DND-41 (cell line): ENCODE data around the gene PRKCE.

Experiments
- ATAC-seq: fragments of 200-7000 bp; cut with Tn5 transposase; 3 replicates; pipeline ENCODE4 v1.9.1; 2021; ENCODE audit warnings: low read depth; ENCODE audit not compliant: insufficient read depth
- DNase-seq: peaks from one replicate; pipeline ENCODE4 v3.0.0-alpha.2; 2020
- H2AFZ ChIP-seq: 2 replicates; pipeline ENCODE4 v1.6.0; 2012; ENCODE audit warnings: low read depth, low read length
- H3K27ac ChIP-seq: 2 replicates; pipeline ENCODE4 v1.5.1; 2012; ENCODE audit warnings: low read length, inconsistent platforms
- H3K27me3 ChIP-seq: fragments of 200-600 bp; sonication (generic); 2 replicates; pipeline ENCODE4 v1.6.0; 2012; ENCODE audit warnings: low read length, mild to moderate bottlenecking, inconsistent platforms; ENCODE audit not compliant: insufficient read depth, poor library complexity
- H3K36me3 ChIP-seq: 2 replicates; pipeline ENCODE4 v1.5.1; 2012; ENCODE audit warnings: low read length, inconsistent platforms; ENCODE audit not compliant: insufficient read depth
- H3K4me1 ChIP-seq: 2 replicates; pipeline ENCODE4 v1.5.1; 2012; ENCODE audit warnings: mild to moderate bottlenecking, low read length; ENCODE audit not compliant: insufficient read depth
- H3K4me2 ChIP-seq: 2 replicates; pipeline ENCODE4 v1.6.0; 2012; ENCODE audit warnings: mild to moderate bottlenecking, moderate library complexity, low read length, inconsistent platforms; ENCODE audit not compliant: insufficient read depth
- H3K4me3 ChIP-seq, 2 experiments: fragments of 200-600 bp in 1 of 2; shearing (Covaris generic) in 1 of 2; 2 replicates each; pipeline ENCODE4 v1.5.1; 2012 to 2016; ENCODE audit warnings: inconsistent platforms in 2 of 2, low read length in 2 of 2, mild to moderate bottlenecking in 2 of 2, low read depth in 1 of 2, moderate library complexity in 1 of 2
- H3K79me2 ChIP-seq: 2 replicates; pipeline ENCODE4 v1.6.0; 2012; ENCODE audit warnings: low read length, inconsistent platforms; ENCODE audit not compliant: insufficient read depth
- H3K9ac ChIP-seq: 2 replicates; pipeline ENCODE4 v1.6.0; 2012; ENCODE audit warnings: low read depth, mild to moderate bottlenecking, inconsistent platforms, low read length, moderate library complexity
- H3K9me3 ChIP-seq: 2 replicates; pipeline ENCODE4 v1.5.1; 2012; ENCODE audit warnings: low read length, moderate library complexity, mild to moderate bottlenecking, inconsistent platforms; ENCODE audit not compliant: insufficient read depth, severe bottlenecking
- H4K20me1 ChIP-seq: 2 replicates; pipeline ENCODE4 v1.6.0; 2012; ENCODE audit warnings: low read length; ENCODE audit not compliant: insufficient read depth
- CTCF ChIP-seq: IDR thresholded peaks from 2 replicates; pipeline ENCODE4 v1.5.1; 2012; ENCODE audit warnings: borderline replicate concordance, low read length, moderate library complexity, mild to moderate bottlenecking; ENCODE audit not compliant: poor library complexity, severe bottlenecking; ENCODE audit errors: extremely low read depth
- EZH2 ChIP-seq: IDR thresholded peaks from 3 replicates; pipeline ENCODE4 v1.6.1; 2012; ENCODE audit warnings: borderline replicate concordance, low read depth, mild to moderate bottlenecking, moderate library complexity, low read length, inconsistent platforms; ENCODE audit not compliant: severe bottlenecking

The PRKCE gene

DNA sequence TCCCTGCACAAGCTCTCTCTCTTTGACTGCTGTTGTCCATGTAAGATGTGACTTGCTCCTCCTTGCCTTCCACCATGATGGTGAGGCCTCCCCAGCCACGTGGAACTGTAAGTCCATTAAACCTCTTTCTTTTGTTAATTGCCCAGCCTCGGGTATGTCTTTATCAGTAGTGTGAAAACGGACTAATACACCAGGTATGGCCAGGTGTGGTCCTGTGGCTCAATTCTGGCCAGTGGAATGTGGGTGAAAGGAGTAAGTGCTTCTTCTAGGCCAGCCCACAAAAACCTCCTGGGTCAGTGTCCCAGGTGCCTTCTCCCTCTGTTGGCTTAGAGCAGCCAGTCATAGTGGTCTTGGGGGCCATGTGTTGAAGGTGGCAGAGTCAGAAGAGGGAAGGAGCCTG is 57.0 kb downstream of the PRKCE start:
- Histone ChIP-seq H4K20me1 (no peaks in the 10 kb centered on the region), H3K4me3 (no peak overlapping the region), H3K4me1 (no peaks in the 10 kb centered on the region), H3K36me3 (peaks cover 5% of the 10 kb centered on the region; the same call in 1 of the 2 replicates), H3K9ac (no peak overlapping the region), H3K27ac (no peak overlapping the region), H3K9me3 (no peaks in the 10 kb centered on the region), H3K79me2 (no peaks in the 10 kb centered on the region), H3K27me3 (no peaks in the 10 kb centered on the region), H2AFZ (no peak overlapping the region), H3K4me2 (no peak overlapping the region)
- ATAC-seq (no peak), DNase-seq (no peak)
- TF ChIP-seq EZH2 (no peak), CTCF (no peak)

DNA sequence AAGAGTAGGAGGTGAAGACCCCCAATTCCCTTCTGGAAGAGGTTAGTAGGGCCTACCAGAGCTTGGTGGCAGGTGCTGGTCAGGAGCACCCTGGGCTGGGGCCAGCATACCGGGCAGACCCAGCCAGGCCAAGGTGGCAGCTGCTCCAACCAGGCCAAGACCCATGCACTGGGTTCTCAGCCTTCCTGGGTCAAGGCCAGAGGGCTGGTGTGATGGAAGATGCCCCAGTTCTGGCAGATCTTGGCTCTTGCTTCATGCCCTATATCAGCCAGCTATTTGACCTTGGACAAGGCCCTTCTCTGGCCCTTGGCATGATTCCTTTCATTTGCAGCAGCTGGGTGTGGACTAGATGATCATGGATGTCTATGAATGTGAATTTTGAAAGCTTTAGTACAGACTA is 57.7 kb downstream of the PRKCE start:
- Histone ChIP-seq H3K27me3 (no peaks in the 10 kb centered on the region), H3K4me2 (no peak overlapping the region), H3K9ac (no peak overlapping the region), H3K4me3 (no peak overlapping the region), H4K20me1 (no peaks in the 10 kb centered on the region), H3K27ac (no peak overlapping the region), H3K9me3 (no peaks in the 10 kb centered on the region), H2AFZ (no peak overlapping the region), H3K36me3 (peaks cover 5% of the 10 kb centered on the region; the same call in 1 of the 2 replicates), H3K4me1 (no peaks in the 10 kb centered on the region), H3K79me2 (no peaks in the 10 kb centered on the region)
- DNase-seq (no peak), ATAC-seq (no peak)
- TF ChIP-seq CTCF = no peak
- TF ChIP-seq EZH2 = no peak

GRCh38 chr2:45710468-45710867 is 59.0 kb downstream of the PRKCE start:
- no peak overlapping the region for H2AFZ ChIP-seq
- H4K20me1 ChIP-seq = no peaks in the 10 kb centered on the region
- ATAC-seq (no peak), DNase-seq (no peak)
- H3K79me2 ChIP-seq = no peaks in the 10 kb centered on the region
- no peak overlapping the region for H3K4me3 ChIP-seq
- H3K27me3 ChIP-seq = no peaks in the 10 kb centered on the region
- H3K4me2 ChIP-seq = no peak overlapping the region
- H3K9ac ChIP-seq = no peak overlapping the region
- H3K4me1 ChIP-seq = no peaks in the 10 kb centered on the region
- no peak overlapping the region for H3K27ac ChIP-seq
- TF ChIP-seq CTCF (no peak), EZH2 (no peak)
- peaks cover 5% of the 10 kb centered on the region; the same call in 1 of the 2 replicates for H3K36me3 ChIP-seq
- no peaks in the 10 kb centered on the region for H3K9me3 ChIP-seq

DNA sequence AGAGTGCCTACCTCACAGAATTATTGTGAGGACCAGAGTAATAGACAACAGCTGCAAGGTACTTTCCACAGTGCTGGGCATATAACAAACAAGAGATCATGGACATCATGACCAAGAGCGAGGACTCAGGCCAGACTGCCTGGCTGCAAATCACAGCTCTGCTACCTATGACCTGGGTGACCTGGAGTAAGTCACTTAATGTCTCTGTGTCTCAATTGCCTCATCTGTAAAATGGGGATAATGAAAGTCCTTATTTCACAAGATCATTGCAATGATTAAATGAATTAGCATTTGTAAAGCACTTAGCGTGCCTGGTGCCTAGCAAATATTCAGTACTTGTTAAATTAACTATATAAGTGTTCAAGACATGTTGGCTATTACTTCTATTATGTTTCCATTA is 59.7 kb downstream of the PRKCE start:
- no peaks in the 10 kb centered on the region for H3K9me3 ChIP-seq
- no peak overlapping the region for H3K4me2 ChIP-seq
- H2AFZ ChIP-seq = no peak overlapping the region
- H3K4me1 ChIP-seq = no peaks in the 10 kb centered on the region
- no peaks in the 10 kb centered on the region for H3K27me3 ChIP-seq
- no peak overlapping the region for H3K4me3 ChIP-seq
- no peak for DNase-seq
- ATAC-seq = no peak
- no peak for TF ChIP-seq CTCF
- no peak for TF ChIP-seq EZH2
- H3K36me3 ChIP-seq = peaks cover 5% of the 10 kb centered on the region; the same call in 1 of the 2 replicates
- H3K27ac ChIP-seq = no peak overlapping the region
- no peaks in the 10 kb centered on the region for H3K79me2 ChIP-seq
- H3K9ac ChIP-seq = no peak overlapping the region
- no peaks in the 10 kb centered on the region for H4K20me1 ChIP-seq
